Adrenal gland (tissue), 12 donors: ENCODE data around the gene CENPP. TPM values are rescaled to one million over a fixed set of nuclear protein-coding genes. Genes with fewer than 3 reads are reported as not detected.

Experiments used
- DNase-seq, 7 donors: peaks; one replicate each; pipeline ENCODE4 v3.0.0-alpha.2; 2019 to 2020
- H3K27ac ChIP-seq, 5 donors: fragments of 200-600 bp; sonication (generic) in 4 of 5; 1 replicate in 3 of 5; 2 replicates in 2 of 5; pipeline versions ENCODE4 v1.5.1 to v1.8.0; 2016 to 2020; ENCODE audit warnings: mild to moderate bottlenecking in 1 of 5
- H3K27me3 ChIP-seq: fragments of 200-600 bp; 2 replicates; pipeline ENCODE4 v1.8.0; 2021
- H3K36me3 ChIP-seq, 2 donors: fragments of 200-600 bp; replicated peaks in 1 of 2; 1 replicate in 1 of 2; 2 replicates in 1 of 2; pipeline versions ENCODE4 v1.5.1 to v1.8.0; 2018 to 2022
- H3K4me1 ChIP-seq, 2 donors: fragments of 200-600 bp; replicated peaks in 1 of 2; 1 replicate in 1 of 2; 2 replicates in 1 of 2; pipeline versions ENCODE4 v1.5.1 to v1.8.0; 2018 to 2021
- H3K4me3 ChIP-seq, 4 donors: fragments of 200-600 bp; sonication (generic) in 3 of 4; one replicate each; pipeline ENCODE4 v1.5.1; 2016 to 2018
- H3K9me3 ChIP-seq, 3 donors: fragments of 200-600 bp; sonication (generic) in 1 of 3; replicated peaks in 1 of 3; 1 replicate in 2 of 3; 2 replicates in 1 of 3; pipeline versions ENCODE4 v1.5.1 to v1.8.0; 2016 to 2021
- CTCF ChIP-seq, 6 experiments: fragments of 450-650 bp in 4 of 6; fragments of 200-600 bp in 2 of 6; sonication (generic) in 1 of 6; IDR thresholded peaks; 1 replicate in 5 of 6; 2 replicates in 1 of 6; pipeline versions ENCODE4 v1.5.1 to v1.8.0; 2016 to 2021; ENCODE audit warnings: antibody characterized with exemption in 6 of 6, mild to moderate bottlenecking in 2 of 6, moderate library complexity in 1 of 6
- POLR2A ChIP-seq, 2 donors: fragments of 450-650 bp; IDR thresholded peaks; one replicate each; pipeline ENCODE4 v1.6.1; 2017; ENCODE audit warnings: antibody characterized with exemption in 2 of 2, mild to moderate bottlenecking in 2 of 2, moderate library complexity in 1 of 2
- WGBS, 4 donors: extraction: QIAGEN DNeasy Blood & Tissue Kit in 2 of 4; methylation state at CpG; one replicate each; pipeline versions ENCODE4 v1.1.5 to v1.1.7; 2013 to 2017; 5-methylcytosine and 5-hydroxymethylcytosine counted together
- intact Hi-C, 2 donors: fragments of 100-400 bp; cut with DNase I; formaldehyde crosslinking; loops; one replicate each; pipeline versions ENCODE4 v1.14.1 to v1.15.0; 2022 to 2023
- polyA plus RNA-seq, 3 donors: library from polyadenylated mRNA; stranded (reverse); fragments of 200-250 nt in 2 of 3; fragments of 350-450 nt in 1 of 3; fragmentation: Illumina TruSeq in 1 of 3; extraction: RNeasy Lipid Tissue Mini Kit (QIAGEN cat#74804) in 1 of 3; gene quantifications; one replicate each; pipeline ENCODE4 v1.2.3, GENCODE V29; 2013 to 2014
- total RNA-seq, 9 donors: library from RNA; depleted of rRNA in 4 of 9; stranded (reverse); fragments of >200 nt in 4 of 9; fragments of 120-200 nt in 1 of 9; fragmentation: NEBNext Ultra II Directional in 1 of 9; extraction: Animal tissue kit (Norgen Biotek cat#: 25700) in 1 of 9; gene quantifications; one replicate each; pipeline versions ENCODE4 v1.1.0 to v1.2.4, GENCODE V29; 2013 to 2023
- donor health status: healthy with polysubstance abuse.
- donor health status: Bipolar disorder and iron deficiency.
- donor health status: DM: yes; HTN: yes; CAD: no.
- donor health status: DM: no; HTN: no; CAD: no.
- donor health status: DM: no; HTN: no; CAD: no.
- donor health status: DM: yes; HTN: yes; CAD: no.

CENPP gene
- total and polyA plus RNA-seq, 12 donors = 1.1 to 14.0 (median 3.1) TPM

- 94 to 100% (median 96%) methylated on average over 6 to 7 of the region's 7 CpGs for WGBS, 4 donors
- H3K27me3 ChIP-seq = no peaks in the 10 kb centered on the region
- H3K4me1 ChIP-seq = peaks cover 0 to 4% of the 10 kb centered on the region in 2 donors
- no peaks in the 10 kb centered on the region for H3K9me3 ChIP-seq
- DNase-seq = no peak
- TF ChIP-seq POLR2A (IDR thresholded peaks at IDR 0.05) = no peak
- intact Hi-C loops = no loop called here
- no peak overlapping the region for H3K27ac ChIP-seq
- H3K4me3 ChIP-seq = no peak overlapping the region
- peaks cover 0 to 18% of the 10 kb centered on the region in 2 donors for H3K36me3 ChIP-seq
Observed at GRCh38 chr9:92658176-92658575, 332.4 kb downstream of the CENPP start.

- H3K4me1 ChIP-seq = peaks cover 0 to 4% of the 10 kb centered on the region in 2 donors
- H3K4me3 ChIP-seq = no peak overlapping the region
- WGBS, 4 donors = 94 to 97% (median 96%) methylated on average over 4 of the region's 4 CpGs
- H3K36me3 ChIP-seq = peaks cover 0 to 18% of the 10 kb centered on the region in 2 donors
- TF ChIP-seq CTCF (IDR thresholded peaks at IDR 0.05) = no peak
- TF ChIP-seq POLR2A (IDR thresholded peaks at IDR 0.05) = no peak
- no peak overlapping the region for H3K27ac ChIP-seq
- DNase-seq = no peak
- no peaks in the 10 kb centered on the region for H3K9me3 ChIP-seq
- no peaks in the 10 kb centered on the region for H3K27me3 ChIP-seq
- intact Hi-C loops = no loop called here
Observed at GRCh38 chr9:92658611-92659010, 332.9 kb downstream of the CENPP start.

GRCh38 chr9:92659601-92660000 is 333.8 kb downstream of the CENPP start:
- Histone ChIP-seq H3K9me3 (no peaks in the 10 kb centered on the region), H3K4me1 (peaks cover 0 to 4% of the 10 kb centered on the region in 2 donors), H3K4me3 (no peak overlapping the region), H3K36me3 (peaks cover 0 to 18% of the 10 kb centered on the region in 2 donors), H3K27me3 (no peaks in the 10 kb centered on the region), H3K27ac (no peak overlapping the region)
- intact Hi-C loops = no loop called here
- TF ChIP-seq POLR2A (IDR thresholded peaks at IDR 0.05) = no peak
- TF ChIP-seq CTCF (IDR thresholded peaks at IDR 0.05) = no peak
- 81 to 93% (median 87%) methylated on average over 6 to 10 of the region's 10 CpGs for WGBS, 4 donors
- DNase-seq = no peak

GRCh38 chr9:92660266-92660665 is 334.5 kb downstream of the CENPP start:
- WGBS, 4 donors = 88 to 98% (median 91%) methylated on average over 4 of the region's 4 CpGs

More at GRCh38 chr9:92660266-92660665, 334.5 kb downstream of the CENPP start:
- H3K27me3 ChIP-seq = no peaks in the 10 kb centered on the region
- H3K27ac ChIP-seq = no peak overlapping the region
- peaks cover 0 to 18% of the 10 kb centered on the region in 2 donors for H3K36me3 ChIP-seq
- intact Hi-C loops = no loop called here
- DNase-seq = no peak
- no peak for TF ChIP-seq CTCF (IDR thresholded peaks at IDR 0.05)
- no peak for TF ChIP-seq POLR2A (IDR thresholded peaks at IDR 0.05)
- no peaks in the 10 kb centered on the region for H3K9me3 ChIP-seq
- H3K4me1 ChIP-seq = peaks cover 0 to 4% of the 10 kb centered on the region in 2 donors
- no peak overlapping the region for H3K4me3 ChIP-seq
